NB4 (cell line): Measurements from ENCODE around the gene RNASE13.
"Not testable (repeated sequence)": the region's sequence is repeated elsewhere in the genome, so short reads cannot be mapped to it uniquely, and the experiment has no call there.

Experiments used
- CTCF ChIP-seq: IDR thresholded peaks from one replicate; pipeline ENCODE4 v1.5.1; 2012; ENCODE audit warnings: low read depth, low read length
- MAX ChIP-seq: IDR thresholded peaks from 2 replicates; pipeline ENCODE4 v1.6.1; 2011; ENCODE audit warnings: low read depth, low read length
- POLR2A ChIP-seq: IDR thresholded peaks from 2 replicates; pipeline ENCODE4 v1.6.1; 2011; ENCODE audit warnings: mild to moderate bottlenecking; ENCODE audit not compliant: insufficient read length; ENCODE audit errors: extremely low read depth

DNA sequence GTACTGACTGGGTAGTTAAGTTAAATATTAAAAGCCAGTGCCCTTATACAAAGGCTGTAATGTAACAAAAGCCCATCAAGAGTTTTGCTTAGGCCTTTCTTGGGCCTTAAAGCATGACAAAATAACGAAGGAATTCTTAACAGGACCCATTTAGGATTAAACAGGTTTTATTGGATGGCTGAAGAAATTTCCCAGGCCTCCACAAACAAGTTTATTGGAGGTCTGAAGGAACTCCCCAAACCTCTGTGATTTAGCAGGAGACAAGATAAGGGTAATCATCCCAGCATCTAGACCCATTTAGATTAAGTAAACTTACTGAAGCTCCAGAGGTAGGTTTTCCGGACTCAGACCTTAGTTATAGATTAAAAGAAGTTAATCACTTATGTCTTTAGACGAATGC, 24.9 kb downstream of the RNASE13 start:
- TF ChIP-seq CTCF, MAX, POLR2A: not testable (repeated sequence)
